Upper lobe of left lung (tissue), 6 donors: ENCODE results near the gene TTLL5. TPM values are rescaled to one million over a fixed set of nuclear protein-coding genes. Genes with fewer than 3 reads are reported as not detected.

Experiments used
- ATAC-seq, 2 donors: fragments of 200-7000 bp; cut with Tn5 transposase; one replicate each; pipeline ENCODE4 v1.9.1; 2022; ENCODE audit warnings: mild to moderate bottlenecking in 2 of 2, moderate library complexity in 2 of 2; ENCODE audit not compliant: low FRiP score in 2 of 2
- DNase-seq, 2 donors: peaks; one replicate each; pipeline ENCODE4 v3.0.0-alpha.2; 2019 to 2020
- H3K27ac ChIP-seq, 4 donors: fragments of 200-600 bp; sonication (generic); one replicate each; pipeline ENCODE4 v1.5.1; 2016 to 2019
- H3K27me3 ChIP-seq, 4 donors: fragments of 200-600 bp; sonication (generic); one replicate each; pipeline ENCODE4 v1.5.1; 2017 to 2019
- H3K36me3 ChIP-seq, 4 donors: fragments of 200-600 bp; sonication (generic); one replicate each; pipeline ENCODE4 v1.5.1; 2016 to 2019
- H3K4me1 ChIP-seq, 4 donors: fragments of 200-600 bp; sonication (generic); one replicate each; pipeline ENCODE4 v1.5.1; 2018 to 2019
- H3K4me3 ChIP-seq, 4 donors: fragments of 200-600 bp; sonication (generic); one replicate each; pipeline ENCODE4 v1.5.1; 2017 to 2019; ENCODE audit warnings: mild to moderate bottlenecking in 2 of 4, moderate library complexity in 1 of 4
- H3K9me3 ChIP-seq, 4 donors: fragments of 200-600 bp; sonication (generic); one replicate each; pipeline ENCODE4 v1.5.1; 2018 to 2019
- CTCF ChIP-seq, 6 experiments: fragments of 450-650 bp in 4 of 6; fragments of 200-600 bp in 2 of 6; sonication (generic) in 2 of 6; IDR thresholded peaks; one replicate each; pipeline ENCODE4 v1.5.1; 2016 to 2019; ENCODE audit warnings: antibody characterized with exemption in 6 of 6
- EP300 ChIP-seq, 4 donors: sonication (generic); formaldehyde crosslinking; IDR thresholded peaks; one replicate each; pipeline ENCODE4 v1.5.1; 2017; ENCODE audit warnings: antibody characterized with exemption in 4 of 4, control low read depth in 2 of 4
- POLR2A ChIP-seq, 4 donors: fragments of 450-650 bp; IDR thresholded peaks; one replicate each; pipeline ENCODE4 v1.5.1; 2016 to 2017; ENCODE audit warnings: antibody characterized with exemption in 4 of 4, mild to moderate bottlenecking in 2 of 4
- POLR2AphosphoS5 ChIP-seq, 2 donors: sonication (generic); formaldehyde crosslinking; IDR thresholded peaks; one replicate each; pipeline ENCODE4 v1.5.1; 2017; ENCODE audit warnings: antibody characterized with exemption in 2 of 2
- WGBS, 2 donors: methylation state at CpG; one replicate each; pipeline ENCODE4 v1.1.5; 2017 to 2018; 5-methylcytosine and 5-hydroxymethylcytosine counted together
- total RNA-seq, 6 donors: library from RNA; depleted of rRNA in 4 of 6; stranded (reverse); fragments of >200 nt in 4 of 6; gene quantifications; one replicate each; pipeline versions ENCODE4 v1.1.0 to v1.2.1, GENCODE V29; 2016 to 2021
- donor health status: DM: no; HTN: no; CAD: no; lungs with moderate emphysema.
- donor health status: DM: no; HTN: yes; CAD: no; lungs with severe emphysema.

The TTLL5 gene
- total RNA-seq, 6 donors from 2014 or later, result 24.5 to 85.9 (median 33.5) TPM

- WGBS, 2 donors, result 81 to 82% methylated on average over 9 of the region's 9 CpGs
- no peaks in the 10 kb centered on the region for H3K9me3 ChIP-seq
These were observed 309.9 kb downstream of the TTLL5 start for GRCh38 chr14:75970989-75971388.

GRCh38 chr14:75971509-75971908, 310.5 kb downstream of the TTLL5 start:
- 92 to 96% methylated on average over 15 of the region's 15 CpGs for WGBS, 2 donors
- TF ChIP-seq POLR2AphosphoS5 (IDR thresholded peaks at IDR 0.05) (no peak), POLR2A (IDR thresholded peaks at IDR 0.05) (no peak), CTCF (IDR thresholded peaks at IDR 0.05) (no peak), EP300 (IDR thresholded peaks at IDR 0.05) (no peak)

More at GRCh38 chr14:75970989-75971388, 309.9 kb downstream of the TTLL5 start:
- no peak for TF ChIP-seq EP300 (IDR thresholded peaks at IDR 0.05)
- no peak for TF ChIP-seq POLR2AphosphoS5 (IDR thresholded peaks at IDR 0.05)
- no peak for TF ChIP-seq CTCF (IDR thresholded peaks at IDR 0.05)
- TF ChIP-seq POLR2A (IDR thresholded peaks at IDR 0.05), result no peak
- Histone ChIP-seq H3K4me3 (no peak overlapping the region), H3K36me3 (peaks cover 0 to 21% (median 0%) of the 10 kb centered on the region in 4 donors), H3K4me1 (no peaks in the 10 kb centered on the region), H3K27me3 (no peaks in the 10 kb centered on the region), H3K27ac (no peak overlapping the region)
- ATAC-seq (no peak), DNase-seq (no peak)

GRCh38 chr14:75972801-75973421, 311.9 kb downstream of the TTLL5 start:
- H3K4me3 ChIP-seq, result no peak overlapping the region
- ATAC-seq (no peak), DNase-seq (no peak)
- H3K27me3 ChIP-seq, result no peaks in the 10 kb centered on the region
- TF ChIP-seq POLR2A (IDR thresholded peaks at IDR 0.05) (no peak), CTCF (IDR thresholded peaks at IDR 0.05) (no peak), EP300 (IDR thresholded peaks at IDR 0.05) (no peak), POLR2AphosphoS5 (IDR thresholded peaks at IDR 0.05) (no peak)
- no peaks in the 10 kb centered on the region for H3K9me3 ChIP-seq
- peaks cover 0 to 4% (median 1%) of the 10 kb centered on the region in 4 donors for H3K4me1 ChIP-seq
- H3K27ac ChIP-seq, result no peak overlapping the region
- peaks cover 0 to 10% (median 0%) of the 10 kb centered on the region in 4 donors for H3K36me3 ChIP-seq
- WGBS, 2 donors, result 47 to 76% methylated on average over 7 of the region's 7 CpGs

More at GRCh38 chr14:75971509-75971908, 310.5 kb downstream of the TTLL5 start:
- no peaks in the 10 kb centered on the region for H3K4me1 ChIP-seq
- no peak overlapping the region for H3K4me3 ChIP-seq
- ATAC-seq (no peak), DNase-seq (peak in 1 of 2 donors; percentile 18)
- peaks cover 0 to 17% (median 0%) of the 10 kb centered on the region in 4 donors for H3K36me3 ChIP-seq
- H3K27ac ChIP-seq, result no peak overlapping the region
- H3K27me3 ChIP-seq, result no peaks in the 10 kb centered on the region
- no peaks in the 10 kb centered on the region for H3K9me3 ChIP-seq

- DNase-seq, result no peak
- no peak overlapping the region for H3K27ac ChIP-seq
- ATAC-seq, result no peak
- H3K4me3 ChIP-seq, result no peak overlapping the region
- WGBS, 2 donors, result 59 to 70% methylated on average over 8 of the region's 8 CpGs
- TF ChIP-seq POLR2AphosphoS5 (IDR thresholded peaks at IDR 0.05), result no peak
- no peak for TF ChIP-seq POLR2A (IDR thresholded peaks at IDR 0.05)
- TF ChIP-seq CTCF (IDR thresholded peaks at IDR 0.05), result no peak
- no peak for TF ChIP-seq EP300 (IDR thresholded peaks at IDR 0.05)
- no peaks in the 10 kb centered on the region for H3K36me3 ChIP-seq
- H3K4me1 ChIP-seq, result peaks cover 21 to 42% (median 27%) of the 10 kb centered on the region in 4 donors
- no peaks in the 10 kb centered on the region for H3K9me3 ChIP-seq
- H3K27me3 ChIP-seq, result no peaks in the 10 kb centered on the region
These were observed 316.0 kb downstream of the TTLL5 start for GRCh38 chr14:75976826-75977581.
